Left hindlimb (tissue), 1 donor: ENCODE data around the gene ARHGAP24.
"Not testable (repeated sequence)": the region's sequence is repeated elsewhere in the genome, so short reads cannot be mapped to it uniquely, and the experiment has no call there.

ENCODE experiments used
- DNase-seq: peaks from one replicate; pipeline ENCODE4 v3.0.0-alpha.2; 2018

The ARHGAP24 gene

DNA sequence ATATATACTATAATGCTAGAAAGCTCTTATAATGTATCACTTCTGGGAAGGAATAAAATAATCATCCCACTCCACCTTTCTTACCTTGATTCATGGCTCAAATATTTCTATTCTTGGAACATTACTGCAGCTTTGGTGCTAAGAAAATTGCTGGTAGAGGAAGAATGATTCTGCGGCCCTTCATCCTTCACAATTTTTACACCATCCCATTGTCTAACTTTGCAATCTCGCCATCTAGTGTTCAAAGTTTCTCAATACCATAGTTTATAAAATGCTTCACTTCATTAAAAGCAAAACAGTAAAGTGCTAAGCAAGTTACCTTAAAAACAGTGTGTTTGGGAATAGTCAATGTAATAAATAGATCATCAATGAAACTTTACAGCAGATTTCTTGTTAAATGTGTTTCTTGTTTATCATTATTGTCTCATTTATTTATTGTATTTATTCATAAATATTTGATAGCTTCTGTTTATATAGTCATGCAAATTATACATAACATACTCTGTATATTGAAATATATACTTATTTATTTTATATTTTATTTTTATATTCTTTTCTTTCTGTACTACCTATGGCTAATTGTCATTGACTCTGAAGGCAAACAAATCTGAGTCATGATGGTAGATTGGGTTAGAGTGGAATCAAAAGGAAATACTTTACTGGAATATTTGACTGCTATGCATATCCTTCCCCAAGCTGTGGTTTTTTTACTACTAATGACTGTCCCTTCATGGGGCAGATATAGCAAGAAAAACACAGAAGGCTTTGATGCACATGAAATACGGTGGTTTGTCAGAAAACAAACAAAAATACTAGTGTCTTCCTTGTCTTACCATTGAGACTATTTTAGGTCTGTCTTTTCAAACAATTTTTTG, 494.2 kb downstream of the ARHGAP24 start:
- DNase-seq, result no peak

DNA sequence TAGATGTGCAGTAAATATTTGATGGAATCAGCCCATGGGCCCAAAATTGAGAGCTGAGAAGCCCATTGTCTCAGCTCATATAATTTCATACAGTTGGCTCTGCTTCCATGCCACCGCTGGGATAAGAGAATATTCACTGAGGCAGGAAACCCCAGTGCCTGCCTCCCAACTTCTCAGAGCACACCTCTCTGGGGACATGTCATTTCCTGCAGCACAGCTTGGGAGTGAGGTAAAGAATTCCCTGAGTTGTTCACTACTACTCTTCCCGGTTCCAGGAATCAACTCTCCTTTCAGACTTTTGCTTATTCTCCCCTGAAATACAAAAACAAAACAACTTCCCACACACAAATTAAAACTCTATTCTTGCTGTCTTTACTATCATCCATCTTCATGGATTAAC, 495.6 kb downstream of the ARHGAP24 start:
- DNase-seq, result no peak

DNA sequence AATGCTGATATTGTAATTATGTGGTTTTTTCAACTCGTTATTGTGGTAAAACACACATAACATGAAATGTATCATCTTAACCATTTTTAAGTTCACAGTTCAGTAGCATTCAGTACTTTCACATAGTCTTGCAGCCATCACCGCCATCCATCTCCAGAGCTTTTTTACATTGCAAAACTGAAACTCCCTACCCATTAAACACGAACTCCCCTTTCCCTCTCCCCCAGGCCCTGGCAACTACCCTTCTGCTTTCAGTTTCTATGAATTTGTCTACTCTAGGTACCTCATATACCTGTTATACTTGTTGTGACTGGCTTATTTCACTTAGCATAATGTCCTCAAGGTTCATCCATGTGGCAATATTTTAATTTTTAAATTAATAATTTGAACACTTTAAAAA, 504.3 kb downstream of the ARHGAP24 start:
- DNase-seq, result no peak

DNA sequence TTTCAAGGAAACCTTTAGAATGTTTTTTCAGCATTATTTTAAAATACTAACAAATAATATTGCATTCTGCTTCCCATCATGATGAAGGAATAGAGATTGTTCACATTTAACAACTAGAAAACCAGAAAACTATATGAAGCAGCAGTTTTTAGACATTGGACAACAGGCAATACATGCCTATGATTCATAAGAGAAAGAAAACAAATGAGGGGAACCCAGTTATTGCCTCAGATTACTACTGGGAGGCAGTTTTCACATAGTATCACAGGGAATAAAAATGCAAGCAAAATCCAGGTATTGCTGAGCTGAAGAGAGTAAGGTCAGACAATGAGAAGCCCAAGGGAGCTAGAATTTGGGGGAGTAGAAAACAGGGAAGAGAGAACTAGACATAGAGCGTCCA, 511.3 kb downstream of the ARHGAP24 start:
- DNase-seq, result no peak

DNA sequence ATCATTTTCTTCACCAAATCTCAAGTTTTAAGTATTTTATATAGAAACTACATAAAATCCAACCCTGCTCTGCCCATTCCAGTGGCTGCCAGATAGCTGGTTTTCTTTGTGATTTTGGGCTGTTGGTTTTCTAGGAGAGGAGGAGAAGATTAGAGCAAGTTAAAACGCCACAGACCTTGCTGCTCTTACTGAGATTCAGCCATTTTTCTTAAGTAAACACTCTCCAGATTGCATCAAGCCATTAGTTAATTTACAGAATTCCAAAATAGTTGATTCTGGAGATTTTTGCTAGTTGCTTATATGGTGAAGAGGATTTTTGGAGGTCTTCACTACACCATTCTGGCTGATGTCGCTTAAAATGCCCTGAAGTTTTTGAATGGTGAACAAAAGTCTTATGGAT, 518.7 kb downstream of the ARHGAP24 start:
- DNase-seq, result no peak

DNA sequence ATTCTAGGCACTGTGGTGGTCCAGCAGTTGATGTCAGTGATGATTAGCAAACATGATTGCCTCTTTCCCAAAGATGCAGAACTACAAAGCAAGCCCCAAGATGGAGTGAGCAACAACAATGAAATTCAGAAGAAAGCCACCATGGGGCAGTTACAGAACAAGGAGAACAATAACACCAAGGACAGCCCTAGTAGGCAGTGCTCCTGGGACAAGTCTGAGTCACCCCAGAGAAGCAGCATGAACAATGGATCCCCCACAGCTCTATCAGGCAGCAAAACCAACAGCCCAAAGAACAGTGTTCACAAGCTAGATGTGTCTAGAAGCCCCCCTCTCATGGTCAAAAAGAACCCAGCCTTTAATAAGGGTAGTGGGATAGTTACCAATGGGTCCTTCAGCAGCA, 519.6 kb downstream of the ARHGAP24 start:
- no peak for DNase-seq

DNA sequence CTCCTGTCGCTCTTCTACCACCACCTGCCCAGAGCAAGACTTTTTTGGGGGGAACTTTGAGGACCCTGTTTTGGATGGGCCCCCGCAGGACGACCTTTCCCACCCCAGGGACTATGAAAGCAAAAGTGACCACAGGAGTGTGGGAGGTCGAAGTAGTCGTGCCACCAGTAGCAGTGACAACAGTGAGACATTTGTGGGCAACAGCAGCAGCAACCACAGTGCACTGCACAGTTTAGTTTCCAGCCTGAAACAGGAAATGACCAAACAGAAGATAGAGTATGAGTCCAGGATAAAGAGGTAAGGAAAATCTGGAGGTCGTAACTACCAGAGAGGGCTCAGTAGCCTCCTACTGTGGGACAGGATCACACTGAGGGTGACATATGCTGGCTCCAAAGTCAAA, 520.4 kb downstream of the ARHGAP24 start:
- no peak for DNase-seq

DNA sequence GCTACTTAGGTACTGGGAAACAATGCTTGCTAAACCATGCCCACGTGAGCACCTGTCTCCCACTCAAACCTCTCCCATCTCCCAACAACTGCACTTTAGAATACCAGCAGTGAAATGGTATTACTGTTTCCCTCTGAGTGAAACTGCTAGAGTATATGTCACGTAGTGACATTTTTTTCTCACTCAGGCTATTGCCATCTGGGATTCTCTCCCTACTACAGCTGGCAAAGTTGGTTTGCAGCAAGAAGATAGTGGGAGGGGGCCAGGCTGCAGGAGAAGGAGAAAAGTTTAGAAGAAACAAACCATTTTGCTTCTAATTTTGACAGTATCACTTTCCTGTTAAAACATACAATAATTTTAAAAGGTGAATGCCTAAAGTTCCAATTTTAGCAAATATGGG, 526.6 kb downstream of the ARHGAP24 start:
- no peak for DNase-seq

DNA sequence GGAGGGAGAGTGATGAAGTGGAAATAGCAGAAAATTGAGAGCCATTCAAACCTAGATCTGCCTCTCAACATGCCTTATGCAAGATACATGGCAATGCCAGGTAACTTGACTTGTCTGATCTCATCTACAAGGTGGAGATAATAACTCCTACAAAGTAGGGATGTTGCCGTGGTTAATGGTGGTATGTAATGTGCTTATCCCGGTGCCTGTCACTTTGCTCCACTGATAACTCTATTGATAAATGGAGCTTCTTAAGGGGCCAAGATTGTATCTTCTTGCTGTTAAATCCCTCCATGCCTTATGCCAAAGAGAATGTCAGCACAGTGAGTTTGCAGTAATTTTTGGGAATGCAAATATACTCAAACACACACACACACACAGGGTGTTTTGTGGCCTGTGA, 529.1 kb downstream of the ARHGAP24 start:
- no peak for DNase-seq

DNA sequence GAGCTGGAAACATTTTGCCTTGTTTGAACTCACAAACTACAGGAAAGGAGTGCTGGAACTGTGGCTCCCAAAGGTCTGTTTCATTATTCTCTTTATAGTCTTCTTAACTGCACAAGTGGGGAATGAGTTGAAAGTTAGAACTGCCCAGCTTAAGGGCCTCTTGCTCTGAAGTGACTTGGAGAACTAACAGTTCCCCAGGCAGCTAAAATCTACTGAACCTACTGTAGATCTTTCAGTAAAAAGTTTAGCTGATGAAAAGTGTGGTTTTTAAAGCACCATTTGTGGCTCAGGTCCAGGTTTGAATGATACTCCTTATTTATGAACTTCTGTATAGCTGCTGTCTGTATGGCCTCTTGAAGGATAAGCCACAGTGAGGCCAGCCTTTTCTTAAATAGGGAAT, 531.1 kb downstream of the ARHGAP24 start:
- DNase-seq, result no peak

DNA sequence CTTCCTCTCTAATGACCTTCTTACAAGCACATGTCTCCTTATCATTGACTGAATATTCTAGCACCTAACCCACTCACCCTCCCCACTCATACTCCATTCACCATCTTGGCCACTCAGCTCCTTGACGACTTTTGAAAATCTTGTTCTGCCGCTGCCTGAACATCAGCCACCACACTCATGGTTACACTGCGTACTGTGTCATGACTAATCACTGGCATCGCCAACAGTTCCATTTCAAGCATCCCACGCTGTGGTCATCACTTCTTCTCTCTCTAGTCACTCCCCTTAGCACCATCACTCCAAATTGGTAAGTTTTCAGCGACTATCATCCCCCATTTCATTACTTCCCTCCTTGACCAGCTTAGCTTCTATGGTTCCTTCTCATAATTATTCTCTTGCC, 532.1 kb downstream of the ARHGAP24 start:
- DNase-seq, result no peak

DNA sequence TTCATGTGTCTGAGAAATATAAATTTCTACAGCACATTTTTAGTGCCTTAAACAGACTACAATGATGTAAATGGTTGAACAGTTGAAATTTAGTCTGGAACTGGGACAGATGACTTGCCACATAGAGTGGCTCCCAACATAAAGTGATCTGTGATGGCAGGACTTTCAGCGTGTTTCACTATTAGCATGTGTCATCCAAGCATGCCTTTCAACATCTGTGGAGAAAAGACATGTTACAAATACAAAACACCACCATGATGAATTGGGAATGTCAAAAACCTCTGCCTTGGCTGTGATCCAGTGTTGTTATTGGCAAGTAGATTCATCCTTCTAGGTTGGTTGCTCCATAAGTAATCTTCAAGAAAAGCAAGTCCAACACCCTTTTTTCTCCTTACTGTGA, 536.2 kb downstream of the ARHGAP24 start:
- DNase-seq, result no peak

DNA sequence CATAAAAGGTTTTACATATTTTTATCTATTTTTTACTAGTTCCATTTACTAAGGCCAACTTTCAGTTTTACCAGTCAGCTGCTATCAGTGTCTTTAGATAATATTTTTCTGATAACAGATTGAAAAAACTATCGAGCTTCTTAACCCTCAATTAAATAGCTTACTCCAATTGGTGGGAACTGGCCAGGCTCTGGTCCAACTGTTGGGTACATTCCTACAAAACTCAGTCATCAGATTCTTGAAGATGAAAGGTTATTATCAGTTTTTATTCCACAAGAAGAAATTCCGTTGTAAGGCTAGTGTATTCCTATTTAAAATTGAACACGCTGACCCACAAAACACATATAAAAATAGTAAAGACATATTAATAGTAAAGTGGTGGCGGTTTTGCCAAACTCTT, 538.7 kb downstream of the ARHGAP24 start:
- DNase-seq, result no peak

DNA sequence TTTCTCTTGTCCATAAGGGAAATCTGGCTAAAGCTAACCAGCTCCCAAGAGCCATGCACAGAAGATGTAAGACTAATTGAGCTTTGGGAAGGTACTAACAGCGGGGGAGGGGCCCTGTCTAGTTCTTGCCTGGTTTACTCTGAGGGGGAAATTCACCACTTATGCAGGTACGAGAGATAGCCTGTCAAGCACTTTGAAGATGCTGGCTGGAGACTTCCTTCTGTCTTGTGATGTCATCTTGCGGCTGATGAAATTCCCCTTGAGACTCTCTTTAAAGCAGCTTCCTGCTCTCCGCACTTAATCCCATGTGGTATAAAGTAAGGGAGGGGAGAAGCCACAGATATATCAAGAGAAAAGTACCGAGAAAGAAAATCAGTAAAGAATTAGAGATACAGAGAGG, 539.6 kb downstream of the ARHGAP24 start:
- no peak for DNase-seq

DNA sequence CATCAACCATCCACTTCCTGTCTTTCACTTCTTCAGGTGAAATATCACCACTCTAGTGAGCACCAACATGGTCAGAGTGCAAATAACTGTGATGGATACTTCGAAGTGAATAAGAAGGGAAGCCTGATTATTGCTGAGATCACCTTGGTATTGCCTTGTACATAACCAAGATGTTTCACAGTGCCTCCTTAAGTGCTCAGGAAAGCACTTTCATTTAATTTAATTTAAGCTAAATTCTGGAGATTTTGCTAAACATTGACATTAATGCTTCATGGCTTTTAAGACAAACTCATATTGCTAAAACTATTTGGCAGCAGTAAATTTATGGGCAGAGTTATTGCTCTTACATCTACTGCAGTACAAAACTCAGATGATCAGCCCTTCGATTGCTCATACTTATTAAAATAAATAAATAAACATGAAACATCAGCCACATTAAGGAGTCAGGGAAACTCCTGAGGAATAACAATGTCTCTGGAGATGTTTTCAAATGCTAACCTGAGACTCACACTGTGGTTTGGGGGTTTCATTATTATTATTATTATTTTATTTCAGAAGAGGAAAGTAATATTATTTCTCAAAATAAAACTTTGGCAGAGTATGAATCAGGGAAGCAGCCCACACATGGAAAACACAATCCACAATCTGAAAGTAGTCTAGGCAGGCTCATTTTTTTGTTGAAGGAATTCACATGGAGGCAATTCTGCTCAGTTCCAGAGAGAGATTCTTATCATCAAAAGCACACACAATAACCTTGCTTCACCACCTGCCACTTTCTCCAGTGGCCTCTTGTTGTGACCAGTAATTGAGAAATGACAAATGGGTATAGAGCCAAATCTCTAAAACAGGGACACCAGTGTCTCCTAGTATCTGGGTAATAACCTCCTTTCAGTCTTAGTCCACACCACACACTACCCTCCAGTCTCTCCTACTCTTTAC, 540.7 kb downstream of the ARHGAP24 start:
- no peak for DNase-seq

DNA sequence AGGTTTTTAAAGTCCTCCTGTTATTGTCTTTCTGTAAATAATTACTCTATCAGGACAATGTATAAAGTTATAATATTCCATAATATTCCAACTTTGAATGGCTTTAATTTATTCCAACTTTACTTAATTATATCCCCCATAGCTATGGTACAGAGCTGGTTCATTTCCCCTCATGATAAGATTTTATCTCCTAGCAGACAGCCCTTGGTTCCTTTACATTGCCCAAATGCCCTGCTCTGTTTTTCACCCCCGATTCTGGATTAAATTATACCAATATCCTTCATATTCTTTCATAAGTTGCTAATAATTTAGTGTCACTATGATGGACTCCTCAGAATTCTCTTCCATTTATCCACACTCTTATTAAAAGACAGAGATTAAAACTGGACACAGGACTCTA, 544.4 kb downstream of the ARHGAP24 start:
- DNase-seq, result no peak

DNA sequence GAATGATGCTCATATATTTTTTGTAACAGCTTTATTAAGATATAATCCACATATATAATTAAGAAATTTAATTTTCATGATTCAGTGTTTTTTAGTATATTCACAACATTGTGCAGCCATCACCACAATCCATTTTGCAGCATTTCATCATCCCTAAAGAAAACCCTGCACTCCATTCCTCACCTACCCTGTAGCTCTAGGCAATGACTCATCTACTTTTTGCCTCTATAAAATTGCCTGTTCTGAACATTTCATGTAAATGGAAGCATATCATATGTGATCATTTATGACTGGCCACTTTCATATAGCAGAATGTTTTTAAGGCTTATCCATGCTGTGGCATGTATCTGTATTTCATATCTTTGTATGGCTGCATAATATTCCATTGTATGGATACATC, 545.0 kb downstream of the ARHGAP24 start:
- DNase-seq, result no peak

DNA sequence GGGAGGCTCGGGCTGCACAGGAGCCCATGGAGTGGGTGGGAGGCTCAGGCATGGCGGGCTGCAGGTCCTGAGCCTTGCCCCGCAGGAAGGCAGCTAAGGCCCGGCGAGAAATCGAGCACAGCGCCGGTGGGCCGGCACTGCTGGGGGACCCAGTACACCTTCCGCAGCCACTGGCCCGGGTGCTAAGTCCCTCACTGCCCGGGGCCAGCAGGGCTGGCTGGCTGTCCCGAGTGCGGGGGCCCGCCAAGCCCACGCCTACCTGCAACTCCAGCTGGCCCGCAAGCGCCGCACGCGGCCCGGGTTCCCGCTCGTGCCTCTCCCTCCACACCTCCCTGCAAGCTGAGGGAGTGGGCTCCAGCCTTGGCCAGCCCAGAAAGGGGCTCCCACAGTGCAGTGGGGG, 546.7 kb downstream of the ARHGAP24 start:
- not testable (repeated sequence) for DNase-seq

DNA sequence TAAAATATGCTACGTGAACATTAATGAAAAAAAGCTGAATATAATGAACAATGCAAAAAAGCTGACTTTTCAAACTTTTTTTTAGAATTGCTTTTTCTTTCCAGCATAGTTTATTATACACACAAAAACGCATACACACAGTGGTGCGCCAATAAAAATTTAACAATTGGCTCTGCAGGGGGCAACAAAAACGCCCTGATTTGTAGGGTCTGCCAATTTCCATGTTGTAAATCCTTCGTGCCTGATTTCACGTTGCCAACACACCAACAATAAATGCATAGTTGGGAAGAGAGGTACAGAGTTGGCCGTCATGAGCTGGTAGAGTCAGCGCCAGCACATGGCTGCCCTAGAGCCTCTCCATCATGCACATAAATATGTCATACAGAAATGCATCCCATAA, 551.8 kb downstream of the ARHGAP24 start:
- DNase-seq, result no peak

DNA sequence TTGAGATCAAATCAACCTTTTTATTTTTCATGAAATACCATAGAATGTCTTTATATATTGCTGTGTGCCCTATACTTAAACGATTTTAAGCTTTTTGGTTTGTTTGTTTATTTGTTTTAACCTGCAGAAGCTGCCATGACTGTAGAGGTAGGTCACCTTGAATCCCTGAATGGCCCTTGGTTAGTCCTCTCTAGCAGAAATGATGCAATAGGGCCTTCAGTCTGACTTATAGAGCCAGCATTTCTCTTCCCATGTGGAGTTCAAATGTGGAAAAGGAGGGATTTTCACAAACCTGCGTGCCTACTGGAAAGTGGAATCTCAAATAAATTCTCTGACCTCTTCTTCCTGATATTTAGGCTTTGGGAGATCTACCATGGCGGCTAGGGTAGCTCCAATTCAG, 557.0 kb downstream of the ARHGAP24 start:
- DNase-seq, result no peak

DNA sequence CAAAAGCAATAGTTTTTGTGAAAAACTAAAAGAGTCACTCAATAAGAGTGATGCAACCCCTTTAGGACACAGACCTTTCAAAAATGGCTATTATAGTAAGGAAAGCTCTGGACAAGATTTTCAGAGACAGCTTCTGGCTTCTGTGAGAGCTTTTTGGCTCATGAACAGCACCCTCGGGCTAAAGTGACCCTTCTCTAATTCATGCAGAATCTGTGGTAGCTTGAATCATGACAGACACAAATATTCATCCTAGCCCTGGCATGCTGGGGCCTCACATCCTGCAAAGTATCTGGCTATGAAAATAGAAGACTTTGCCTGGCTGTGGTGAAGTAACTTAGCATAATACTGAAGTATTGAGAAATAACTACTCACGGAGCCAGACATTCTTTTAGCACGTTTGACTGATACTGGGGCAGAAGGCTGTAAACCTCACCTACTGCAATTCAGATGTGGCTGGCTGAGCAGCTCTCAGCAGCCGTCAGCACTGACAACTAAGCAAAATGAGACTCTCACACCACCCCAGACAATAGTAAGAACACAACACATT, 557.6 kb downstream of the ARHGAP24 start:
- peak; percentile 66 for DNase-seq

DNA sequence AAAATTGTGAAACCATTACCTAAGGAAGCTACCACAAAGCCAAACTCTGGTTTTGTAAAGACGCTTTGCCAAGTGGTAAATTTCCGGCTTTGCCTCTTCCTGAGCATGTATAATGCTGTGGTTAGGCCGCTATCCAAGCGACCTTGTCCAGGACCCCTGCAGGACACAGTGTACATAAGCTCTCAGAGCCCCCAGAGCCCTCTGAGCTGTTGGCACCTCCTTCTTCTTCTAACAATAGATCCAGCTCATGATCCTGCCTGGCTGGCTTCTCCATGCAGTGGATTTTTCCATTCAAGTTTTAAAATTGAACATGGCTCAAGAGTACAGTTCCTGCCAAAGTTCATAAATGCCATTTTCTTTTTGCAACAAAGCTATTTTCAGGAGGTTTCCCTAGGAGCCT, 558.2 kb downstream of the ARHGAP24 start:
- DNase-seq, result peak; percentile 88

DNA sequence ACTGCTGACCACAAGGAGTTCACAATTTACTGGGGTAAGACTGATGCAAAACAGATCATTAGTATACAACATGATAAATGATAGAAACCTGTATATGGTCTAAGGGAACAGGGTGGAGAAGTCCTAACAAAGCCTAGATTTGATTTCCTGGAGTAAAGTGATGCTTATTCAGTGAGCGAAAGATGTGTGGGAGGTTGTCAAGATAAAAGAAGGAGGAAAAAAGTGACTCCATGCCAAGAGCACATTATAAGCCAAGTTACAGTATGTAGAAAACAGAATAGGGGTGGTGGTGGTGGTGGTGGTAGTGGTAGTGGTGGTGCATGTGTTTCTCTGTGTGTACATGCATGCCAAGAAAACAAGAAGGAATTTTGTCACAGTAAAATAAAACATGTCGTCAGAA, 559.7 kb downstream of the ARHGAP24 start:
- no peak for DNase-seq

DNA sequence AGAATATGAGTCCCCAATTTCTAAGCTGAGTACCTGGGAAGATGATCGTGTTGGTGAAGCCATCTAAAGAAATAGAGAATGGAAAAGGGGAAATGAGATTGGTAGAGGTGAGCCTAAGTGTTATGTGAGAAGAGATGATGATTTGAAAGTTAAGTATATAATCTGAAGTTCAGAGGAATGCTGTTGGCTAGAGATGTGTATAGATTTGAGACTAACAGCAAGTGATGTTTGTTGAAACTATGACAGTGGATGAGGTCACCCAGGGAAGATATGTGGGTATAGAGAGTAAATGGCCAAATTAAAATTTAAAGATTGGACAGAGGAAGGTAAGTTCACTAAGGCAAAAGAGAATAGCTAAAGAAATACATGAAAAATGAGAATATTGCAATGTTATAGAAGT, 560.7 kb downstream of the ARHGAP24 start:
- no peak for DNase-seq
